Parathyroid adenoma (tissue), 2 donors: ENCODE data around the gene DPEP2.

Experiments
- H2AFZ ChIP-seq: fragments of 300-600 bp; sonication (generic); one replicate; pipeline ENCODE4 v1.7.0; 2017; ENCODE audit warnings: antibody characterized with exemption, mild to moderate bottlenecking
- H3K27ac ChIP-seq: fragments of 300-600 bp; sonication (generic); one replicate; pipeline ENCODE4 v1.7.0; 2017
- H3K27me3 ChIP-seq: fragments of 300-600 bp; sonication (generic); one replicate; pipeline ENCODE4 v1.7.0; 2017; ENCODE audit warnings: low read length; ENCODE audit not compliant: control insufficient read depth, insufficient read depth
- H3K36me3 ChIP-seq: fragments of 300-600 bp; sonication (generic); one replicate; pipeline ENCODE4 v1.7.0; 2017; ENCODE audit warnings: low read length; ENCODE audit not compliant: control insufficient read depth, insufficient read depth
- H3K4me1 ChIP-seq: fragments of 300-600 bp; sonication (generic); one replicate; pipeline ENCODE4 v1.7.0; 2017; ENCODE audit warnings: control low read depth
- H3K4me2 ChIP-seq: fragments of 300-600 bp; sonication (generic); one replicate; pipeline ENCODE4 v1.7.0; 2017; ENCODE audit warnings: low read length
- H3K4me3 ChIP-seq: fragments of 300-600 bp; sonication (generic); one replicate; pipeline ENCODE4 v1.7.0; 2017; ENCODE audit warnings: low read depth, low read length
- H3K79me2 ChIP-seq: fragments of 300-600 bp; sonication (generic); one replicate; pipeline ENCODE4 v1.7.0; 2017; ENCODE audit warnings: control low read depth
- H3K9ac ChIP-seq: fragments of 300-600 bp; sonication (generic); one replicate; pipeline ENCODE4 v1.7.0; 2017; ENCODE audit warnings: mild to moderate bottlenecking
- H3K9me3 ChIP-seq: fragments of 300-600 bp; sonication (generic); one replicate; pipeline ENCODE4 v1.7.0; 2017; ENCODE audit warnings: low read length; ENCODE audit not compliant: control insufficient read depth
- CTCF ChIP-seq: fragments of 300-600 bp; sonication (generic); IDR thresholded peaks from one replicate; pipeline ENCODE4 v1.7.0; 2017; ENCODE audit warnings: antibody characterized with exemption, mild to moderate bottlenecking
- donor health status: primary hyperparathyroidism.

The DPEP2 gene

GRCh38 chr16:68028996-68029395, 29.7 kb upstream of the DPEP2 start:
- Histone ChIP-seq H3K9ac (no peak overlapping the region), H3K27me3 (no peaks in the 10 kb centered on the region)
- TF ChIP-seq CTCF: no peak

GRCh38 chr16:68022728-68023537, 23.6 kb upstream of the DPEP2 start, which contains the start of the genes DDX28 and DUS2:
Gene DDX28 (minus strand): TSS chr16:68023232. CDS start chr16:68023202, 30 bp downstream.
Gene DUS2 (plus strand): TSS chr16:68023284. CDS start chr16:68038024, 14,740 bp downstream.
- Histone ChIP-seq H3K27ac (peak within 1 kb of the TSS; percentile 87), H3K36me3 (no peaks in the 10 kb centered on the region), H2AFZ (peak within 1 kb of the TSS; percentile 99), H3K9me3 (no peaks in the 10 kb centered on the region), H3K9ac (peak within 1 kb of the TSS; percentile 55), H3K4me3 (peak within 1 kb of the TSS; percentile 93), H3K4me2 (peak within 1 kb of the TSS; percentile 62), H3K27me3 (no peaks in the 10 kb centered on the region), H3K79me2 (peaks cover 13% of the 10 kb centered on the region), H3K4me1 (no peaks in the 10 kb centered on the region)
- TF ChIP-seq CTCF: no peak

More at GRCh38 chr16:68028996-68029395, 29.7 kb upstream of the DPEP2 start:
- Histone ChIP-seq H3K36me3 (no peaks in the 10 kb centered on the region), H3K27ac (no peak overlapping the region), H3K79me2 (no peaks in the 10 kb centered on the region), H3K9me3 (no peaks in the 10 kb centered on the region), H3K4me1 (no peaks in the 10 kb centered on the region), H3K4me2 (no peak overlapping the region), H3K4me3 (no peak overlapping the region), H2AFZ (no peak overlapping the region)

- peak overlapping the region; percentile 87 for H3K27ac ChIP-seq
- H3K9ac ChIP-seq: peak overlapping the region; percentile 55
- H3K27me3 ChIP-seq: no peaks in the 10 kb centered on the region
- H3K4me2 ChIP-seq: peak overlapping the region; percentile 62
- TF ChIP-seq CTCF: no peak
- H2AFZ ChIP-seq: peak overlapping the region; percentile 99
- H3K36me3 ChIP-seq: no peaks in the 10 kb centered on the region
- H3K79me2 ChIP-seq: peaks cover 13% of the 10 kb centered on the region
- no peaks in the 10 kb centered on the region for H3K4me1 ChIP-seq
- peak overlapping the region; percentile 93 for H3K4me3 ChIP-seq
- H3K9me3 ChIP-seq: no peaks in the 10 kb centered on the region
Measured at GRCh38 chr16:68022278-68022727, 23.0 kb upstream of the DPEP2 start.

GRCh38 chr16:68021490-68021889, 22.2 kb upstream of the DPEP2 start:
- H3K27me3 ChIP-seq: no peaks in the 10 kb centered on the region
- no peak overlapping the region for H3K9ac ChIP-seq
- TF ChIP-seq CTCF: no peak
- no peaks in the 10 kb centered on the region for H3K4me1 ChIP-seq
- H3K4me3 ChIP-seq: peak overlapping the region; percentile 93
- H3K4me2 ChIP-seq: peak overlapping the region; percentile 62
- H3K27ac ChIP-seq: no peak overlapping the region
- no peak overlapping the region for H2AFZ ChIP-seq
- H3K79me2 ChIP-seq: peaks cover 13% of the 10 kb centered on the region
- no peaks in the 10 kb centered on the region for H3K9me3 ChIP-seq
- H3K36me3 ChIP-seq: no peaks in the 10 kb centered on the region
